NCI-H226 (cell line): ENCODE measurements around the gene GPRIN2.
"Not testable (repeated sequence)": the region's sequence is repeated elsewhere in the genome, so short reads cannot be mapped to it uniquely, and the experiment has no call there.

Experiments used
- DNase-seq: peaks from one replicate; pipeline ENCODE4 v3.0.0-alpha.2; 2015

Gene GPRIN2

GRCh38 chr10:46534828-46535524, 21.5 kb downstream of the GPRIN2 start:
- DNase-seq: no peak

GRCh38 chr10:46532256-46532655, 24.2 kb downstream of the GPRIN2 start:
- not testable (repeated sequence) for DNase-seq

- no peak for DNase-seq
Observed at GRCh38 chr10:46530249-46531186, 25.9 kb downstream of the GPRIN2 start.

- not testable (repeated sequence) for DNase-seq
Observed at GRCh38 chr10:46529742-46530141, 26.7 kb downstream of the GPRIN2 start.

- no peak for DNase-seq
Observed at GRCh38 chr10:46528675-46529615, 27.5 kb downstream of the GPRIN2 start.

- no peak for DNase-seq
Observed at GRCh38 chr10:46528171-46528671, 28.2 kb downstream of the GPRIN2 start.

- DNase-seq: no peak
Observed at GRCh38 chr10:46527241-46527811, 29.1 kb downstream of the GPRIN2 start.

GRCh38 chr10:46526682-46527038, 29.8 kb downstream of the GPRIN2 start:
- DNase-seq: peak; percentile 77

- no peak for DNase-seq
Observed at GRCh38 chr10:46525824-46526681, 30.4 kb downstream of the GPRIN2 start.

- DNase-seq: peak; percentile 94
Observed at GRCh38 chr10:46525177-46525823, 31.2 kb downstream of the GPRIN2 start.

- DNase-seq: peak; percentile 98
Observed at GRCh38 chr10:46524472-46525176, 31.8 kb downstream of the GPRIN2 start.

GRCh38 chr10:46523962-46524471, 32.4 kb downstream of the GPRIN2 start:
- DNase-seq: peak; percentile 95

- peak; percentile 98 for DNase-seq
Observed at GRCh38 chr10:46523119-46523961, 33.1 kb downstream of the GPRIN2 start.

GRCh38 chr10:46522295-46523118, 34.0 kb downstream of the GPRIN2 start:
- no peak for DNase-seq

GRCh38 chr10:46520941-46521340, 35.5 kb downstream of the GPRIN2 start:
- DNase-seq: peak; percentile 79

- DNase-seq: no peak
Observed at GRCh38 chr10:46520381-46520780, 36.1 kb downstream of the GPRIN2 start.

GRCh38 chr10:46518028-46518725, 38.3 kb downstream of the GPRIN2 start:
- DNase-seq: no peak
